PC-9 (cell line): ENCODE measurements around the gene TUT4. TPM values are rescaled to one million over a fixed set of nuclear protein-coding genes. Genes with fewer than 3 reads are reported as not detected.

Experiments
- BruUV-seq: library from RNA; stranded (reverse); fragments of 400-500 nt; replicated peaks from 2 replicates; lab custom pipeline; 2021; lab: Mats Ljungman, UMichigan
- CTCF ChIA-PET: fragments of 300-600 bp; sonication (Branson Sonifier 250); formaldehyde crosslinking; loops from one replicate; lab custom pipeline; 2022; ENCODE audit warnings: antibody characterized with exemption; lab: Charles Lee
- POLR2A ChIA-PET: fragments of 300-600 bp; sonication (Branson Sonifier 250); formaldehyde crosslinking; loops from one replicate; lab custom pipeline; 2022; ENCODE audit warnings: antibody characterized with exemption; ENCODE audit not compliant: unreplicated experiment; lab: Charles Lee
- DNase-seq, 2 experiments: peaks; one replicate each; pipeline versions ENCODE4 v3.0.0 to v3.0.0-alpha.2; 2015 to 2022; ENCODE audit warnings: mixed read lengths in 1 of 2
- H2AFZ ChIP-seq: fragments of 200-600 bp; sonication (generic); 2 replicates; pipeline ENCODE4 v1.8.1; 2017; ENCODE audit warnings: antibody characterized with exemption
- H3F3A ChIP-seq: fragments of 200-600 bp; sonication (generic); 2 replicates; pipeline ENCODE4 v1.8.1; 2017; ENCODE audit warnings: antibody characterized with exemption, mild to moderate bottlenecking, low read depth; ENCODE audit not compliant: insufficient read depth
- H3K27ac ChIP-seq: fragments of 200-600 bp; sonication (generic); 2 replicates; pipeline ENCODE4 v1.6.1; 2016; ENCODE audit warnings: mixed run types
- H3K27me3 ChIP-seq: fragments of 200-600 bp; sonication (generic); 2 replicates; pipeline ENCODE4 v1.6.1; 2016; ENCODE audit warnings: low read depth, mixed run types; ENCODE audit not compliant: insufficient read depth
- H3K36me3 ChIP-seq: fragments of 200-600 bp; sonication (generic); 2 replicates; pipeline ENCODE4 v1.6.1; 2016; ENCODE audit warnings: low read depth, mixed run types
- H3K4me1 ChIP-seq: fragments of 200-600 bp; sonication (generic); replicated peaks from 2 replicates; pipeline ENCODE4 v1.6.1; 2016; ENCODE audit warnings: mixed run types; ENCODE audit not compliant: insufficient read depth
- H3K4me2 ChIP-seq: fragments of 200-600 bp; sonication (generic); 2 replicates; pipeline ENCODE4 v1.6.1; 2017; ENCODE audit warnings: mixed run types
- H3K4me3 ChIP-seq: fragments of 200-600 bp; sonication (generic); 2 replicates; pipeline ENCODE4 v1.6.1; 2016; ENCODE audit warnings: mixed run types
- H3K79me2 ChIP-seq: fragments of 200-600 bp; sonication (generic); 2 replicates; pipeline ENCODE4 v1.6.1; 2017; ENCODE audit warnings: low read depth, mixed run types
- H3K9me2 ChIP-seq: fragments of 200-600 bp; sonication (generic); 2 replicates; pipeline ENCODE4 v1.8.1; 2017; ENCODE audit warnings: mild to moderate bottlenecking; ENCODE audit not compliant: insufficient read depth
- H3K9me3 ChIP-seq: fragments of 200-600 bp; sonication (generic); 2 replicates; pipeline ENCODE4 v1.8.1; 2016; ENCODE audit warnings: low read depth; ENCODE audit not compliant: insufficient read depth
- H4K20me1 ChIP-seq: fragments of 200-600 bp; sonication (generic); 2 replicates; pipeline ENCODE4 v1.8.1; 2017; ENCODE audit not compliant: insufficient read depth
- CTCF ChIP-seq: fragments of 200-600 bp; sonication (generic); conservative IDR thresholded peaks from 2 replicates; pipeline ENCODE4 v1.6.1; 2017; ENCODE audit warnings: mixed run types, antibody characterized with exemption, mild to moderate bottlenecking, moderate library complexity
- EZH2 ChIP-seq: fragments of 200-600 bp; sonication (generic); IDR thresholded peaks from 2 replicates; pipeline ENCODE4 v1.8.0; 2017; ENCODE audit warnings: antibody characterized with exemption, low read depth
- intact Hi-C: fragments of 100-400 bp; cut with micrococcal nuclease; formaldehyde crosslinking; loops from one replicate; pipeline ENCODE4 v1.10.0; 2022; ENCODE audit not compliant: unreplicated experiment
- total RNA-seq: library from RNA; stranded (reverse); gene quantifications from 2 replicates; pipeline ENCODE4 v1.2.3, GENCODE V29; 2021

The TUT4 gene
- total RNA-seq, 1 experiment from 2014 or later: 78.3 TPM

- Histone ChIP-seq H4K20me1 (no peaks in the 10 kb centered on the region), H2AFZ (no peak overlapping the region), H3K9me3 (no peaks in the 10 kb centered on the region), H3F3A (no peaks in the 10 kb centered on the region), H3K27me3 (no peaks in the 10 kb centered on the region), H3K4me1 (no peaks in the 10 kb centered on the region), H3K27ac (no peak overlapping the region), H3K79me2 (no peaks in the 10 kb centered on the region), H3K9me2 (no peaks in the 10 kb centered on the region), H3K4me2 (no peak overlapping the region), H3K4me3 (no peak overlapping the region), H3K36me3 (0 out of 2 replicates have a peak, but pooled peaks cover 7% of the 10 kb centered on the region)
- TF ChIP-seq EZH2 (no peak), CTCF (no peak)
- DNase-seq: no peak
- ChIA-PET POLR2A (no interaction called here), CTCF (no interaction called here)
- intact Hi-C loops: no loop called here
- BruUV-seq: no TSS peak
Measured at GRCh38 chr1:52444463-52444862, 108.4 kb downstream of the TUT4 start.

DNA sequence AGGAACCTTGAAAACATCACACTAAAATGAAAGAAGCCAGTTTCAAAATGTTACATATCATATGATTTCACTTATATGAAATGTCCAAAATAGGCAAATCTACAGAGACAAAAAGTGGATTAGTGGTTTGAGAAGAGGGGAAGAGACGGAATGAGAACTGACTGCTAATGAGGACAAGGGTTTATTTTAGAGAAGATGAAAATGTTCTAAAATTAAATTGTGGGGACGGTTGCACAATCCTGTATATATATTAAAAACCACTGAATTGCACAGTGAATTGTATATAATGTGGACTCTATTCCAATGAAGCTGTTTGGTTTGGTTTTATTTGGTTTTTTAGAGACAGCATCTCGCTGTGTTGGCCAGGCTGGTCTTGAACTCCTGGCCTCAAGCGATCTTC lies 112.9 kb downstream of the TUT4 start:
- ChIA-PET POLR2A (no interaction called here), CTCF (no interaction called here)
- intact Hi-C loops: no loop called here
- H3K4me1 ChIP-seq: no peaks in the 10 kb centered on the region
- H3K9me3 ChIP-seq: 0 out of 2 replicates have a peak, but pooled peaks cover 3% of the 10 kb centered on the region
- peaks cover 7% of the 10 kb centered on the region; the same call in 1 of the 2 replicates for H3K36me3 ChIP-seq
- H3K27ac ChIP-seq: no peak overlapping the region
- H3K4me2 ChIP-seq: no peak overlapping the region
- no peaks in the 10 kb centered on the region for H4K20me1 ChIP-seq
- H3K4me3 ChIP-seq: no peak overlapping the region
- no peak for TF ChIP-seq CTCF
- TF ChIP-seq EZH2: no peak
- no peak overlapping the region for H2AFZ ChIP-seq
- H3K27me3 ChIP-seq: no peaks in the 10 kb centered on the region
- no TSS peak for BruUV-seq
- no peaks in the 10 kb centered on the region for H3F3A ChIP-seq
- DNase-seq: no peak
- no peaks in the 10 kb centered on the region for H3K79me2 ChIP-seq
- H3K9me2 ChIP-seq: no peaks in the 10 kb centered on the region

DNA sequence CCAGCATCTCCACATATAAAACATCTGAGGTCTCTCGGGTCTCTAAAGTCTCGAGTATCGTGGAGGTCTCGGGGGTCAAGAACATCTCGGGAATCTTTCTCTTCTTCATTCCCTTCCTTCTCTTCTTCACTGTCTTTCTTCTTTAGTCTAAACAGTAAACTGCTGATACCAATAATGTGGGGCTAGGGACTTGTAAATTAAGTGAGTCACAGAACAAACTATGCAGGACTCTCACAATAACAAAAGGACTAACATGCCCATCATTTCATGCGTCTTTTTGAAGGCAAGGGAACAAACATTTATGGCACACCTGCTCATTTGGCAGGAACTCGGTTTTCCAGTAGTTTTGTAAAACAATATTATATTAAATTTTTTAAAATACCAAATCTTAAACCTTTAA lies 116.1 kb downstream of the TUT4 start:
- Histone ChIP-seq H3K9me2 (no peaks in the 10 kb centered on the region), H3K36me3 (peaks cover 10% of the 10 kb centered on the region; the same call in 1 of the 2 replicates), H3K27me3 (no peaks in the 10 kb centered on the region), H3K9me3 (0 out of 2 replicates have a peak, but pooled peaks cover 3% of the 10 kb centered on the region), H2AFZ (no peak overlapping the region), H3K4me1 (no peaks in the 10 kb centered on the region), H4K20me1 (no peaks in the 10 kb centered on the region), H3K27ac (no peak overlapping the region), H3K4me3 (no peak overlapping the region), H3K79me2 (no peaks in the 10 kb centered on the region), H3F3A (no peaks in the 10 kb centered on the region), H3K4me2 (no peak overlapping the region)
- no TSS peak for BruUV-seq
- TF ChIP-seq CTCF: no peak
- TF ChIP-seq EZH2: no peak
- ChIA-PET POLR2A (no interaction called here), CTCF (no interaction called here)
- no peak for DNase-seq
- intact Hi-C loops: no loop called here
